ENCODE data around the gene POFUT1.

- no peak for TF ChIP-seq CTCF (IDR thresholded peaks at IDR 0.05)
- no peak for TF ChIP-seq POLR2A (IDR thresholded peaks at IDR 0.05)
These were observed 22.6 kb upstream of the POFUT1 start for GRCh38 chr20:32184961-32185603.

All from heart left ventricle (tissue), 13 donors.